ENCODE results near the gene SEC16B. TPM values are rescaled to one million over a fixed set of nuclear protein-coding genes. Genes with fewer than 3 reads are reported as not detected.

Gene SEC16B
- total and polyA plus RNA-seq, 9 of the 15 experiments (the other 6 are each of a cell fraction or from before 2014, with no cell fraction given) = not detected

DNA sequence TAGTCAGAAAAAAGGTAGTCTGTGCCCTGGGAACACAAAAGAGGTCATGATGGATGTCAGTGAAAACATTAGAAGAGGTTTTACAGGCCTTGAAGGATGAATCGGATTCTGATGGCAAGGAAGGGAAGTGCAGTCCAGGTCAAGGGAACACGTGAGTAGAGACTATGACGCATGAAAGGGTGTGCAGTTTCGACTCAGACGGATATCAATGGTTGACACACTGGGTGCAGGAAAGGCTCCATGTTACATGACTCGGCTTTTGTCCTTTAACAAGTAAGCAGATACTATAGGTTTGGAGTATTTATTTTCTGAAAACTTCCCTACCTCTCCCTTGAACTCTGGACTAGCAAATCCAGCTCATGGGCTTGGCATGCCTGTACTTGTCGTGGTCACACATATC is 55.3 kb downstream of the SEC16B start:
- H3K27ac ChIP-seq (ENCODE audit: extremely low read depth, low read depth, low read length) = no peak overlapping the region
- no peak for FAIRE-seq
- no peak overlapping the region for H3K4me3 ChIP-seq
- ChIA-PET CTCF (ENCODE audit: low intra/inter-chr PET ratio) (no interaction called here), POLR2A (no interaction called here)
- BruUV-seq (replicated peaks) = no TSS peak
- under 1% methylated on average over 7 of the region's 7 CpGs for WGBS (ENCODE audit: insufficient coverage, low coverage, missing lambda C conversion rate)
- no peak for DNase-seq (ENCODE audit: extremely low read depth in 1 of 4, low spot score in 3 of 4)
- no peak overlapping the region for H3K9ac ChIP-seq (ENCODE audit: insufficient read depth in 1 of 2, low read depth in 2 of 2, low read length in 2 of 2)
- intact Hi-C loops (cut with micrococcal nuclease) (no loop called here), in situ Hi-C loops (cut with MboI) (no loop called here)
- H4K20me1 ChIP-seq (replicated peaks; ENCODE audit: control insufficient read depth, insufficient read depth, low read length) = no peaks in the 10 kb centered on the region
- no peak overlapping the region for H3K4me2 ChIP-seq (ENCODE audit: insufficient read depth, low read length)
- no peaks in the 10 kb centered on the region for H3K36me3 ChIP-seq (ENCODE audit: control insufficient read depth, insufficient read depth, low read length)
- H2AFZ ChIP-seq (ENCODE audit: low read depth, low read length) = no peak overlapping the region
- H3K79me2 ChIP-seq (ENCODE audit: control insufficient read depth, insufficient read depth, low read length) = no peaks in the 10 kb centered on the region
- TF ChIP-seq, protein P1, sequence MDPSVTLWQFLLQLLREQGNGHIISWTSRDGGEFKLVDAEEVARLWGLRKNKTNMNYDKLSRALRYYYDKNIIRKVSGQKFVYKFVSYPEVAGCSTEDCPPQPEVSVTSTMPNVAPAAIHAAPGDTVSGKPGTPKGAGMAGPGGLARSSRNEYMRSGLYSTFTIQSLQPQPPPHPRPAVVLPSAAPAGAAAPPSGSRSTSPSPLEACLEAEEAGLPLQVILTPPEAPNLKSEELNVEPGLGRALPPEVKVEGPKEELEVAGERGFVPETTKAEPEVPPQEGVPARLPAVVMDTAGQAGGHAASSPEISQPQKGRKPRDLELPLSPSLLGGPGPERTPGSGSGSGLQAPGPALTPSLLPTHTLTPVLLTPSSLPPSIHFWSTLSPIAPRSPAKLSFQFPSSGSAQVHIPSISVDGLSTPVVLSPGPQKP (CRISPR knock-in tag; IDR thresholded peaks at IDR 0.05) = no peak
- no peak for TF ChIP-seq ZNF408 (CRISPR knock-in tag; IDR thresholded peaks at IDR 0.05; ENCODE audit: low read depth)
- TF ChIP-seq ZFPM2 (CRISPR knock-in tag; IDR thresholded peaks at IDR 0.05) = no peak
- TF ChIP-seq ZNF589 (CRISPR knock-in tag; IDR thresholded peaks at IDR 0.05; ENCODE audit: low read depth) = no peak
- TF ChIP-seq FOXP1 (CRISPR knock-in tag; IDR thresholded peaks at IDR 0.05) = no peak
- no peak for TF ChIP-seq SIN3B (IDR thresholded peaks at IDR 0.05; ENCODE audit: low read depth)
- no peak for TF ChIP-seq HMG20B (CRISPR knock-in tag; IDR thresholded peaks at IDR 0.05)
- TF ChIP-seq, protein P2, sequence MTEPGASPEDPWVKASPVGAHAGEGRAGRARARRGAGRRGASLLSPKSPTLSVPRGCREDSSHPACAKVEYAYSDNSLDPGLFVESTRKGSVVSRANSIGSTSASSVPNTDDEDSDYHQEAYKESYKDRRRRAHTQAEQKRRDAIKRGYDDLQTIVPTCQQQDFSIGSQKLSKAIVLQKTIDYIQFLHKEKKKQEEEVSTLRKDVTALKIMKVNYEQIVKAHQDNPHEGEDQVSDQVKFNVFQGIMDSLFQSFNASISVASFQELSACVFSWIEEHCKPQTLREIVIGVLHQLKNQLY (CRISPR knock-in tag; conservative IDR thresholded peaks at IDR 0.05) = no peak
- no peak for TF ChIP-seq CBFA2T2 (conservative IDR thresholded peaks at IDR 0.05)
- TF ChIP-seq ZC3H4 (CRISPR knock-in tag; IDR thresholded peaks at IDR 0.05; ENCODE audit: borderline replicate concordance) = no peak
- no peak for TF ChIP-seq SMARCE1 (IDR thresholded peaks at IDR 0.05)
- TF ChIP-seq U2AF1 (optimal IDR thresholded peaks at IDR 0.05; ENCODE audit: low read depth, low read length) = no peak
- no peak for TF ChIP-seq PRDM10 (IDR thresholded peaks at IDR 0.05; ENCODE audit: partially characterized antibody)
- no peak for TF ChIP-seq SIN3A (IDR thresholded peaks at IDR 0.05; ENCODE audit: borderline replicate concordance in 2 of 2, control insufficient read depth in 1 of 2, low read depth in 2 of 2, low read length in 2 of 2)
- no peak for ATAC-seq
- no peaks in the 10 kb centered on the region for H3K27me3 ChIP-seq (ENCODE audit: control insufficient read depth in 2 of 2, insufficient read depth in 2 of 2, low read length in 2 of 2)
- peaks cover 2% of the 10 kb centered on the region; the same call in 1 of the 2 replicates for H3K9me3 ChIP-seq (replicated peaks; ENCODE audit: control insufficient read depth, insufficient read depth, low read depth, low read length)
- no peaks in the 10 kb centered on the region for H3K4me1 ChIP-seq (replicated peaks in 1 of 2; ENCODE audit: control insufficient read depth in 2 of 2, insufficient read depth in 2 of 2, low read length in 2 of 2)
- H3K9me1 ChIP-seq (ENCODE audit: control insufficient read depth, insufficient read depth, low read length) = no peaks in the 10 kb centered on the region

Data from K562 (cell line).